HG03342 (cell line): Measurements from ENCODE around the gene UPF3A.
"Not testable (repeated sequence)": the region's sequence is repeated elsewhere in the genome, so short reads cannot be mapped to it uniquely, and the experiment has no call there.

Source experiments
- ATAC-seq: cut with Tn5 transposase; IDR thresholded peaks from one replicate; pipeline ENCODE4 v1.9.1; 2021; ENCODE audit warnings: mild to moderate bottlenecking, moderate library complexity; ENCODE audit not compliant: unreplicated experiment

The UPF3A gene

GRCh38 chr13:114263578-114263977 lies 17.8 kb upstream of the UPF3A start:
- no peak for ATAC-seq

DNA sequence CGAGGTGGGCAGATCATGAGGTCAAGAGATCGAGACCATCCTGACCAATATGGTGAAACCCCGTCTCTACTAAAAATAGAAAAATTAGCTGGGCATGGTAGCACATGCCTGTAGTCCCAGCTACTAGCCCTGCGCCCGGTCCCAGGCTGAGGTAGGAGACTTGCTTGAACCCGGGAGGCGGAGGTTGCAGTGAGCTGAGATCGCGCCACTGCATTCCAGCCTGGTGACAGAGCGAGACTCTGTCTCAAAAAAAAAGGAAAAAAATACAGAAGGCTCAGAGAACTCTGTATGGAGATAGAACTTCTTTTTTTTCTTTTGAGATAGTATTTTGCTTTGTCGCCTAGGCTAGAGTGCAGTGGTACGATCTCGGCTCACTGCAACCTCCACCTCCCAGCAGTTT lies 17.1 kb upstream of the UPF3A start:
- ATAC-seq, result not testable (repeated sequence)

GRCh38 chr13:114264886-114265611 lies 16.4 kb upstream of the UPF3A start:
- ATAC-seq, result no peak

DNA sequence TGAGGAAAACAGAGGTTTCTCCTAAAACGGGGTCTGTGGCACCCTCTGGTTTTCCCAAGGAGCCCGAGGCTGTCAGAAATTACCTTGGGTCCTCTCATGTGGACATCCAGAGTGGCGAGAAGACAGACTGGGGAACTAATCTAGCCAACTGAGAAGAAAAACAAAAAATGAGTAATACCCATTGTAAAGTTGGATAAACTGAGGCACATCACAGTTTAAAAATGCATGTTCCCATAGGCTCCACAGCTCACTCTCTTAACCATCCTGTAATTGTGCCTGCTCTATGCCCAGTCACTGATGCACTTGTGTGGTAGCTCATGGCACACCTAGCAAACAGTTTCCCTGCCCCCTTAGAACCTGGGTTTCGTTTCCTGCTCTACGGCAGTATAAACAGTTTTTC lies 15.2 kb upstream of the UPF3A start:
- no peak for ATAC-seq

DNA sequence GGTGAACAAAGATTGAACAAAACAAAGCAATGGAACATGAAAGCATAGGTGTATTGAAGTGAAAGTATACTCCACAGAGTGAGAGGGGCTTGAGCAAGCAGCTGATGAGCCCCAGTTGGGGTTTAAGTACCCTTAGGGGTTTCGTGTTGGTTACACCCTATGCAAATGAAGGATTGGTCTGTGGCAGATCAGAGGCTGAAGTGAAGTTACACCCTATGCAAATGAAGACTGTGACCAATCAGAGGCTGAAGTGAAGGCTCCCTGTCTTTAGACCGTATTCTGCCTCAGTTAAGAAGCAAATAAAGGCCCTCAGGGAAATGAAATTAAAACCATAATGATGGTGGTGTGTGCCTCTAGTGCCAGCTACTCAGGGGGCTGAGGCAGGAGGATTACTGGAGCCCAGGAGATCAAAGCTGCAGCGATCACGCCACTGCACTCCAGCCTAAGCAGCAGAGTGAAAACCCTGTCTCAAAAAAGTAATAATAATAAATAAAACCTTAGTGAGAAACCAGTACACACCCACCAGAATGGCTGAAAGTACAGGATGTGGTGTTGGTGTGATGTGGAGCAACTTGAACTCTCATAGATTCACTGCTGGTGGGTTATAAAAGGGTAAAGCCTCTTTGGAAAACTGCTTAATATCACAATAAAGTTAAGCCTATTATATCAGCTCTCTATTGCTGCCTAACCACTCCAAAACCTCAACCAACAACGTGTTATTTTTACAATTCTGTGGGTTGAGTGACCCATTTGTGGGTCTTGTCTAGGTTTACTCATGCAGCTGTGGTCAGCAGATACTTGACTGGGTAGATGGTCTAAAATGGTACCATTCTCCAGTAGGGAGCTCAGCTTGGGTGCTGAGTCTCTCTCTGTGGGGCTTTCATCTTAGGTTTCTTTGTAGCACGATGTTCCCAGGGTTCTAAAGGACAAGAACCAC lies 12.8 kb upstream of the UPF3A start:
- ATAC-seq, result no peak

GRCh38 chr13:114269281-114269770 lies 12.1 kb upstream of the UPF3A start:
- no peak for ATAC-seq

DNA sequence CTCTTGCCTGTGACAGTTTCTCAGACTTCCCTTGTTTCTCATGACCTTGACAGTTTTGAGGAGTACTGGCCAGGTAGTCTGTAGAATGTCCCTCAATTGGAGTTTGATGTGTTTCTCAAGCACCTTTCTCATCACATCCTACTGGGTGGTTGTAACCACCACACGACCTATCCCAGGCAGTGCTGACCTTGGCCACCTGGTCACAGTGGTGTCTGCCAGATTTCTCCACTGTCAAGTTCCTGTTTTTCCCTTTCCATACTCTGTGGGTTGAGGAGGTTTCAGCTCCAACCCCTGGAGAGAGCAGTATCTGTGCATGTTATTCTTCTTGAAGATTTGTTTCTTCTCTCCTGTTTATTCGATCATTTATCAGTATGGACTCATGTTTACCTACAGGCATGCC lies 8.4 kb upstream of the UPF3A start:
- no peak for ATAC-seq

DNA sequence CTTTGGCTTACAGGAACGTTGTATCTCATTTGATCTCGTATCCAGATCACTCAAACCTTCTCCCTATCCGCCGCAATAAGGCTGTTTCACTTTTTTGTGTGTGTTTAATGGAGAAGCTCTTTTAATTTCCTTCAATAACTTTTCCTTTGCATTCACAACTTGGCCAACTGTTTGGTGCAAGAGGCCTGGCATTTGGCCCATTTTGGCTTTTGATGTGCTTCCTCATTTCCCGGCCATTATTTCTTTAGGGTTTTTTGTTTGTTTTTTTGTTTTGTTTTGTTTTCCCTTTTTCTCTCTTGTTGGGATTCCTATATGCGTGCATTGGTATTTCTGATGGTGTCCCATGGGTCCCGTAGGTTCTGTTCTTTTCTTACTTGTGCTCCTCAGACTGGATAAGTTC lies 6.1 kb upstream of the UPF3A start:
- ATAC-seq, result no peak

DNA sequence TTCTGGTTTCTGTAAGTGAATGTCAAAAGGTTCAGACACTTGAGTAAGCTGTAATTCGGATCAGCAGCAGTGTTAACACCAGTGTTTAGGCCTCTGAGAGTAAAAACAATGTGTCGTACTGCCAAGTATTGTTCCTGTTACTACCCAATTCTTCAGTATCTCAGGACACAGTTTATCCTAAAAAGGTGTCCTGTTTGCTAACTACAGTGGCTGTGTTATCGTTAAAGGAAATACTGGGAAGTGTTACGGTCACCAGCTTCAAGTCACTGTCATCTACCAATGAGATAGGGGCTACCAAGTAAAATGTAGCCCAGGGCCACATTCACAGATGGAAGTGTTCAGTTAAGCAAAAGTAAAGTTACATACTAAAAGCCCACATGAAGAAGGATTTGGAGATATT lies 2.3 kb upstream of the UPF3A start:
- ATAC-seq, result no peak

DNA sequence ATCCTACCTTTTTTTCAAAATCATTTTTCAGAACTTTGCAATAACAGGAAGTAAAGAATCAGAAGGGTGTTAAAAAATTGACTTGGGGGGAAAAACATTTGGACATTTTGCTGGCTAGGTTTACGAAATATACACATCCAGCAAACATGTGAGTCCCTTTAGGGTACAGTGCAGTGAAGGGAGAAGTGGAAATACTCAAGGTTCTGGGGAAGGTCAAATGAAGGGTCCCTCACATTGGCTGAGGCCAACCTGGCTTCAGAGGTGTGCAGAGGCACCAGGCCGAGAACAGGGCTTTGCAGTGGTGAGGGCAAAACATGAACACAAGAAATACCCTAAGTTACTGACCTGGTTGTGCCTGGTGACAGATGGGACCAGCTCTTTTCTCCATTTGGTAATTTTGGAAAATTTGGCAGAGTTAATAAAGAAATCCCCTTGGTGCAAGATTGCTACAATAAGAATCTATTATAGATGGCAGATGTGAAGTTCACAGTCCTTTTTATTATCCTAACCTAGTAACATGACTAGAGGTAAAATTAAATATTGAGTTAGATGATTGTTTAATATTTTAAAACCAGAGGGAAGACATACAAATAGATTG lies 1.5 kb upstream of the UPF3A start:
- no peak for ATAC-seq

DNA sequence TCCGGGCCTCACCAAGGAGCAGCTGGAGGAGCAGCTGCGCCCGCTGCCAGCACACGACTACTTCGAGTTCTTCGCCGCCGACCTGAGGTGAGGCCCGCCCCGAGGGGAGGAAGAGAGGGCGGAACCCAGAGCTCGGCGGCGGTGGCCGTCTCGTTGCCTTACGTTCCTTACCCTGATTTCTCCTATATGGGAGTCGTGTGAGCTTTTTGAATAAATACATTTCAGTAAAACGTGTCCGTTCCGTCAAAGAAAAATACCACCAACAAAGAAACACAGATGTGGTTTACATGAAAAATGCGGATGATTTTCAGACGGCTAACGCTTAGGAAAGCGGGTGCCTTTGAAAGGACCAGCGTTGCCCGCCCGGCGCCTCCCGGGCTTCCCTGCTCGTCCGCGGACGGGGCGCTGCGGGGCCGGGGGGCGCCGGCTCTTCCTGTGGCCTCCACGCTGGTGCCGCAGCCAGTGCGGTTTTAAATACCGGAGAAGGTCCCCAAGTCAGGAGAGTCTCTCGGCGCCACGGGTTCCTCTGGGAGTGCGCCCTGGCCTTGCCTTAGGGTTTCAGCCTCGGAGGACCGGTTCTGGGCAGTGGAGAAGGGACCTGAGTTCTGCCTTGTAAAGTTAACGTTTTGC lies 755 bp downstream of the UPF3A start:
- ATAC-seq, result peak; percentile 57

DNA sequence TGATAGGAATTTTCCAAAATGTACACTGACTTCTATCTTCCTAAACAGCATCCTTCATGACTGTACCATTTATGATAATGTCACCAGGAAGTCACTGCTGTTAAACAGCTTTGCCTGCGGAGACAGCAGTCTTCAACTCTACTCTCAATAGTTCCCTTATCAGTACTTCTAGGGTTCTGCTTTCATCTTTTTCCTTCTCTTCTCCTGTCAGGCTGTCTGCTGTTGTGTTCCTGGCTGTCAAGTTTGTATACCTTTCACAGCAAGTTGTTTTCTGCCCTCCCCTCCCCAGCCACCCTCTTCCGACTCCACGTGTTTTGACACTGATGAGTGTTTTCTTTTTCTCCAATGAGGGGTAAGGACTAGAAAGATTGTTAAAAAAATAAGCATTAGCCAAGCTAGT lies 2.2 kb downstream of the UPF3A start:
- no peak for ATAC-seq

- ATAC-seq, result no peak
These were observed 3.3 kb downstream of the UPF3A start for GRCh38 chr13:114284680-114285079.

- no peak for ATAC-seq
These were observed 3.9 kb downstream of the UPF3A start for GRCh38 chr13:114285166-114285808.

- ATAC-seq, result no peak
These were observed 5.4 kb downstream of the UPF3A start for GRCh38 chr13:114286808-114287207.

GRCh38 chr13:114288157-114288591 lies 6.8 kb downstream of the UPF3A start:
- ATAC-seq, result no peak

GRCh38 chr13:114296448-114296847 lies 15.0 kb downstream of the UPF3A start:
- no peak for ATAC-seq

DNA sequence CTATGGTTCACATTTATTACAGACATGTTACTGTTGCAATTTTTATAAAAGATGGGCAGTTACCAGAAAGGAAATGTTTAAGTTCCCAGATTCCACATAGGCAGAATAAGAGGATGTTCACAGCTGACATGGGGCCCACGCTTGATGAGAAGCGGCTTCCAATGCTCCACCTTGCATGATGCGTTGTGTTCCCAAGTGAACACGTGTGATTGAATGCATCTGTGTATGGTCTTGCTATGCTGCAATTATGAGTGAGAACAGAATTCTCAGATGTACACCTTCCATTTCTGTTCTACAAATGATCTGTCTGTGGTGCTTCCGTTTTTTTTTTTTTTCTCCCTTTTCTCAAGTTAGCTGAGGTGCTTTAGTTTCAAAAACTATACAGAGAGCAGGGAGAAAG lies 15.5 kb downstream of the UPF3A start:
- ATAC-seq, result no peak

- ATAC-seq, result no peak
These were observed 17.5 kb downstream of the UPF3A start for GRCh38 chr13:114298866-114299265.

DNA sequence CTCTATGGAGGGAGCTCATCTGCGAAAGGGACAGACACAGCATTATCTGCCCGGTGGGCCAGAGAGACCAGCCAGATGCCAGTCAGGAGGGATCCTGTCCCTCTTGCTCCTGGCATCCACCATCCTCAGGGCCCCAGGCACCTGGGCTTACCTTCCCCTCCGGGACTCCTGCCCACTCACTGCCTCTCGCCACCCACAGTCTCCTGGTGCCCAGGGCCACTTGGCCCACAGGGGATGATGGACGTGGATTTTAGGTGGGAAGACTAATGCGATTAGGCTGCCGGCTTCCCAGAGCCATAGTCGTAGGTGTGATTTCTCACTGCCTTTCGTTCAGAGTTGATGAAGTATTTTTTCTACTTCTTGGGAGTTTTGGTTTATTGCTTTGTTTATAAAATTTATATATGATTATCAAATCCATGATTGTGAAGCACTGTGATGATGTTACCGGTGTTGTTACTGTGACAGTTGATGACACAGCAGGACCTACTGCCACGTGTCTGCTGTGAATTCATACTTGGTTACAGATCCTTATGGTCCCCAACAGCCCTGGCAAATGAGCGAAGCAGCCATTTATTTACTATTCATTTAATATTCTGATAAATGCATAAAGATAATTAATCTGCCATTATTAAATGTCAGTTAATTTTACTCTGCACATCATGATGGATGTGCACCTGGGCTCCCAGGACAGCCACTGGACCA lies 18.4 kb downstream of the UPF3A start:
- ATAC-seq, result no peak
